Upper lobe of left lung (tissue), 4 donors: Measurements from ENCODE around the gene ABCG1.

Source experiments
- CTCF ChIP-seq, 6 experiments: fragments of 450-650 bp in 4 of 6; fragments of 200-600 bp in 2 of 6; sonication (generic) in 2 of 6; IDR thresholded peaks; one replicate each; pipeline ENCODE4 v1.5.1; 2016 to 2019; ENCODE audit warnings: antibody characterized with exemption in 6 of 6
- EP300 ChIP-seq, 4 donors: sonication (generic); formaldehyde crosslinking; IDR thresholded peaks; one replicate each; pipeline ENCODE4 v1.5.1; 2017; ENCODE audit warnings: antibody characterized with exemption in 4 of 4, control low read depth in 2 of 4
- POLR2A ChIP-seq, 4 donors: fragments of 450-650 bp; IDR thresholded peaks; one replicate each; pipeline ENCODE4 v1.5.1; 2016 to 2017; ENCODE audit warnings: antibody characterized with exemption in 4 of 4, mild to moderate bottlenecking in 2 of 4
- POLR2AphosphoS5 ChIP-seq, 2 donors: sonication (generic); formaldehyde crosslinking; IDR thresholded peaks; one replicate each; pipeline ENCODE4 v1.5.1; 2017; ENCODE audit warnings: antibody characterized with exemption in 2 of 2

DNA sequence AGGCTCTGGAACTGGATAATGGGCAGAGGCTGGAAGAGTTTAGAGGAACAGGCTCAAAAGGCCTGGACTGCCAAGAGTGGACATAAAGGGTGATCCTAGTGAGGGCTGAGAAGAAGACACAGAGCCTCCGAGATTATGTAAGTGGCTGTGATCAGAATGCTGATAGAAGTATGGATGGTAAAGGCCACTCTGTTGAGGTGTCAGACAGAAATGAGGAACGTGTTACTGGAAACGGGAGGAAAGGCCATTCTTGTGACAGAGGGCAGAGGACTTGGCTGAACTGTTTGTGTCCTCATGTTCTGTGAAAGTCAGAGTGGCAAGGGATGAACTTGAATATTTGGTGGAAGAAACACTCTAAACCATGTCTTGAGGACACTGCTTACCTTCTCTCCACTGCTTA lies 6.7 kb upstream of the ABCG1 start:
- TF ChIP-seq POLR2A (IDR thresholded peaks at IDR 0.05) (no peak), EP300 (IDR thresholded peaks at IDR 0.05) (peak in 1 of 4 donors; percentile 54), CTCF (IDR thresholded peaks at IDR 0.05) (no peak), POLR2AphosphoS5 (IDR thresholded peaks at IDR 0.05) (peak in 1 of 2 donors; percentile 28)
